GM23338 (cell line): ENCODE data around the gene LRRC75B. TPM values are rescaled to one million over a fixed set of nuclear protein-coding genes. Genes with fewer than 3 reads are reported as not detected.

Experiments used
- ATAC-seq: fragments of 200-7000 bp; cut with Tn5 transposase; 3 replicates; pipeline ENCODE4 v1.9.1; 2020
- DNase-seq: peaks from one replicate; pipeline ENCODE4 v3.0.0-alpha.2; 2015; ENCODE audit warnings: low spot score
- H2AFZ ChIP-seq: fragments of 200-600 bp; sonication (generic); 2 replicates; pipeline ENCODE4 v1.8.0; 2016; ENCODE audit warnings: antibody characterized with exemption, mild to moderate bottlenecking, moderate library complexity
- H3F3A ChIP-seq: fragments of 200-600 bp; sonication (generic); replicated peaks from 2 replicates; pipeline ENCODE4 v1.8.0; 2017; ENCODE audit warnings: antibody characterized with exemption, mixed run types, low read depth
- H3K27ac ChIP-seq: fragments of 200-600 bp; sonication (generic); 2 replicates; pipeline ENCODE4 v1.6.1; 2016; ENCODE audit warnings: low read depth
- H3K27me3 ChIP-seq: fragments of 200-600 bp; sonication (generic); 2 replicates; pipeline ENCODE4 v1.8.0; 2016; ENCODE audit warnings: mild to moderate bottlenecking, mixed run types, moderate library complexity; ENCODE audit not compliant: insufficient read depth
- H3K36me3 ChIP-seq: fragments of 200-600 bp; sonication (generic); 2 replicates; pipeline ENCODE4 v1.8.0; 2016; ENCODE audit warnings: mild to moderate bottlenecking; ENCODE audit not compliant: insufficient read depth
- H3K4me1 ChIP-seq: fragments of 200-600 bp; sonication (generic); 2 replicates; pipeline ENCODE4 v1.8.0; 2016; ENCODE audit warnings: mild to moderate bottlenecking, moderate library complexity; ENCODE audit not compliant: insufficient read depth
- H3K4me2 ChIP-seq: fragments of 200-600 bp; sonication (generic); 2 replicates; pipeline ENCODE4 v1.7.1; 2017; ENCODE audit warnings: mixed run types
- H3K4me3 ChIP-seq: fragments of 200-600 bp; sonication (generic); 2 replicates; pipeline ENCODE4 v1.6.1; 2016; ENCODE audit warnings: mixed run types
- H3K79me2 ChIP-seq: fragments of 200-600 bp; sonication (generic); replicated peaks from 2 replicates; pipeline ENCODE4 v1.8.0; 2017; ENCODE audit warnings: mild to moderate bottlenecking; ENCODE audit not compliant: insufficient read depth
- H3K9me2 ChIP-seq: fragments of 200-600 bp; sonication (generic); 2 replicates; pipeline ENCODE4 v1.8.0; 2017; ENCODE audit not compliant: insufficient read depth
- H4K20me1 ChIP-seq: fragments of 200-600 bp; sonication (generic); replicated peaks from 2 replicates; pipeline ENCODE4 v1.8.0; 2017; ENCODE audit warnings: mild to moderate bottlenecking; ENCODE audit not compliant: insufficient read depth
- H3K27ac Mint-ChIP-seq: 2 replicates; pipeline ENCODE4 v1.8.0; 2020; ENCODE audit warnings: inconsistent platforms, mild to moderate bottlenecking, moderate library complexity, mixed read lengths
- H3K27me3 Mint-ChIP-seq: 3 replicates; pipeline ENCODE4 v1.8.0; 2022; ENCODE audit warnings: low read depth, mild to moderate bottlenecking, moderate library complexity, mixed read lengths, inconsistent platforms; ENCODE audit not compliant: insufficient read depth, poor library complexity
- H3K36me3 Mint-ChIP-seq: 3 replicates; pipeline ENCODE4 v1.8.0; 2021; ENCODE audit warnings: low read depth, mild to moderate bottlenecking, inconsistent platforms, moderate library complexity, mixed read lengths
- H3K4me1 Mint-ChIP-seq: 3 replicates; pipeline ENCODE4 v1.8.0; 2020; ENCODE audit warnings: mild to moderate bottlenecking, inconsistent platforms, mixed read lengths
- H3K4me3 Mint-ChIP-seq: 3 replicates; pipeline ENCODE4 v1.8.0; 2021; ENCODE audit warnings: moderate library complexity, mild to moderate bottlenecking, inconsistent platforms, mixed read lengths
- H3K9me3 Mint-ChIP-seq: 3 replicates; pipeline ENCODE4 v1.8.0; 2020; ENCODE audit warnings: moderate library complexity, mild to moderate bottlenecking, inconsistent platforms, mixed read lengths
- CREB1 ChIP-seq: fragments of 250-450 bp; sonication (Bioruptor Pico); IDR thresholded peaks from 2 replicates; pipeline ENCODE4 v1.5.0; 2020; ENCODE audit warnings: low read depth, mild to moderate bottlenecking, moderate library complexity
- EZH2 ChIP-seq: fragments of 200-600 bp; sonication (generic); IDR thresholded peaks from one replicate; pipeline ENCODE4 v1.8.0; 2017; ENCODE audit warnings: antibody characterized with exemption, mild to moderate bottlenecking, low read depth; ENCODE audit not compliant: unreplicated experiment
- JUNB ChIP-seq: IDR thresholded peaks from one replicate; pipeline ENCODE4 v1.6.1; 2016; ENCODE audit warnings: antibody characterized with exemption; ENCODE audit not compliant: unreplicated experiment
- NANOG ChIP-seq: IDR thresholded peaks from 2 replicates; pipeline ENCODE4 v1.6.1; 2016; ENCODE audit warnings: antibody characterized with exemption, borderline replicate concordance
- ZNF114 ChIP-seq: fragments of 250-450 bp; sonication (Bioruptor Pico); IDR thresholded peaks from 2 replicates; pipeline ENCODE4 v1.5.0; 2020; ENCODE audit warnings: mild to moderate bottlenecking, moderate library complexity
- ZNF462 ChIP-seq: fragments of 250-450 bp; sonication (Bioruptor Pico); IDR thresholded peaks from 2 replicates; pipeline ENCODE4 v1.5.0; 2020; ENCODE audit warnings: mild to moderate bottlenecking, moderate library complexity
- polyA plus RNA-seq: library from polyadenylated mRNA; unstranded; fragments of >200 nt; fragmentation: Nextera tagmentation; extraction: Ambion mirVana; gene quantifications from 2 replicates; pipeline ENCODE4 v1.2.1, GENCODE V29; 2016
- total RNA-seq: library from RNA; depleted of rRNA; stranded (reverse); fragments of >200 nt; shearing (Covaris generic); gene quantifications from 2 replicates; pipeline ENCODE4 v1.2.3, GENCODE V29; 2014

Gene LRRC75B
- total and polyA plus RNA-seq, 2 experiments from 2014 or later: 17.6 to 22.1 TPM

DNA sequence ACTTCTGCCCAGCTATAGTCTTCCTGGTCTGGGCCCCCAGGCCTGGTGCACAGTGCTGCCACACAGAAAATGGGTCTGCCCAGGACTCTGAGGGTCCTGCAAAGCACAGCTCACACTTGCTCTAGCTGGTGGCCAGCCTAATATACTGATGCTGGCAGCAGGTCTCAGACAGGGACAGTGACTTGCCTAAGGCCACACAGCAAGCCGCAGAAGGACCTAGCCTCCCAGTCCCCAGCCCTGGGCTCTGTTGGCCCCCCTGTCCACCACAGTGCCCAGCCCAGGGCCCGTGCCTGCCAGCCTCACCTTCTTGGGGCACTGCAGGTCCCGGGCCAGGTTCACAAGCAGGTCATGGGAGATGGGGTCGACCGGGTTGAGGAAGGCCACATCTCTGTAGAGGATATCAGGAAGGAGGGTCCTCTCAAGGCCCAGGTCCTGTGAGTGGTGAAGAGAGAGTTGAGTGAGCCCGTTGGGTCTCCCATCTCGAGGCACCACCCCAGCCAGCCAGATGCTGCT lies 3.3 kb downstream of the LRRC75B start (continued):
- TF ChIP-seq ZNF462 (no peak), ZNF114 (CRISPR knock-in tag) (no peak), NANOG (no peak), EZH2 (no peak), JUNB (no peak), CREB1 (CRISPR knock-in tag) (no peak)

GRCh38 chr22:24588757-24589481 lies 4.0 kb downstream of the LRRC75B start:
- H3K27me3 Mint-ChIP-seq: peaks cover 7% of the 10 kb centered on the region
- no peaks in the 10 kb centered on the region for H3K36me3 Mint-ChIP-seq
- Histone ChIP-seq H3K27me3 (no peaks in the 10 kb centered on the region), H3K4me1 (0 out of 2 replicates have a peak, but pooled peaks cover 7% of the 10 kb centered on the region), H3K79me2 (no peaks in the 10 kb centered on the region), H3K4me3 (no peak overlapping the region), H3K9me2 (no peaks in the 10 kb centered on the region), H2AFZ (no peak overlapping the region), H4K20me1 (no peaks in the 10 kb centered on the region), H3K4me2 (no peak overlapping the region), H3K27ac (no peak overlapping the region), H3K36me3 (no peaks in the 10 kb centered on the region), H3F3A (no peaks in the 10 kb centered on the region)
- no peak for DNase-seq
- peaks cover 9% of the 10 kb centered on the region for H3K4me1 Mint-ChIP-seq
- no peak for ATAC-seq
- no peak overlapping the region for H3K27ac Mint-ChIP-seq
- H3K4me3 Mint-ChIP-seq: no peak overlapping the region
- no peaks in the 10 kb centered on the region for H3K9me3 Mint-ChIP-seq
- TF ChIP-seq EZH2 (no peak), ZNF114 (CRISPR knock-in tag) (no peak), ZNF462 (no peak)
